Peyer's patch (tissue), 4 donors: ENCODE results near the gene RFXANK.

Source experiments
- CTCF ChIP-seq, 6 experiments: fragments of 450-650 bp in 4 of 6; fragments of 200-600 bp in 2 of 6; sonication (generic) in 1 of 6; IDR thresholded peaks; one replicate each; pipeline ENCODE4 v1.5.1; 2017 to 2019; ENCODE audit warnings: antibody characterized with exemption in 6 of 6, mild to moderate bottlenecking in 3 of 6, moderate library complexity in 1 of 6
- POLR2A ChIP-seq, 2 donors: fragments of 450-650 bp; IDR thresholded peaks; one replicate each; pipeline ENCODE4 v1.5.1; 2017; ENCODE audit warnings: antibody characterized with exemption in 2 of 2, mild to moderate bottlenecking in 2 of 2, moderate library complexity in 2 of 2

- TF ChIP-seq CTCF (IDR thresholded peaks at IDR 0.05) = no peak
- no peak for TF ChIP-seq POLR2A (IDR thresholded peaks at IDR 0.05)
These were observed 31.0 kb downstream of the RFXANK start for GRCh38 chr19:19223060-19223459.
